Measurements from ENCODE around the gene AGR3.

DNA sequence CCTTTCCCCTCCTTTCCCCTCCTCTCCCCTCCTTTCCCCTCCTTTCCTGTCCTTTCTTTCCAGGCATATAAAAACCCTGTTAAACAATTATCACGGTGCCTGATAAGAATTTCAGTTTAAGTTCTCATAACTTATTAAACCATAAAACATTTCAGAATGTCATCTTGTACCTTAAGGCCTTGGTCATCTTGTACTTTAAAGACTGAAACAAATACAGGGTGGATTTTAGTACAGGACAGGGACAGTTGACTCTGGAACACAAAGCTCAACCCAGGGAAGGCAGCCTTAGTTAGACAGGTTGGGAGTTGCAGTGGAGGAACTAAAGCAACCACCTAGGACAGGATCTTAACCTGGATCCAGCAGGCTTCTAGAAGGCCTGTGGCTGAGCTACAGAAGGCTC, 1.2 kb downstream of the AGR3 start:
- TF ChIP-seq, protein P1, sequence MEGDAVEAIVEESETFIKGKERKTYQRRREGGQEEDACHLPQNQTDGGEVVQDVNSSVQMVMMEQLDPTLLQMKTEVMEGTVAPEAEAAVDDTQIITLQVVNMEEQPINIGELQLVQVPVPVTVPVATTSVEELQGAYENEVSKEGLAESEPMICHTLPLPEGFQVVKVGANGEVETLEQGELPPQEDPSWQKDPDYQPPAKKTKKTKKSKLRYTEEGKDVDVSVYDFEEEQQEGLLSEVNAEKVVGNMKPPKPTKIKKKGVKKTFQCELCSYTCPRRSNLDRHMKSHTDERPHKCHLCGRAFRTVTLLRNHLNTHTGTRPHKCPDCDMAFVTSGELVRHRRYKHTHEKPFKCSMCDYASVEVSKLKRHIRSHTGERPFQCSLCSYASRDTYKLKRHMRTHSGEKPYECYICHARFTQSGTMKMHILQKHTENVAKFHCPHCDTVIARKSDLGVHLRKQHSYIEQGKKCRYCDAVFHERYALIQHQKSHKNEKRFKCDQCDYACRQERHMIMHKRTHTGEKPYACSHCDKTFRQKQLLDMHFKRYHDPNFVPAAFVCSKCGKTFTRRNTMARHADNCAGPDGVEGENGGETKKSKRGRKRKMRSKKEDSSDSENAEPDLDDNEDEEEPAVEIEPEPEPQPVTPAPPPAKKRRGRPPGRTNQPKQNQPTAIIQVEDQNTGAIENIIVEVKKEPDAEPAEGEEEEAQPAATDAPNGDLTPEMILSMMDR (IDR thresholded peaks at IDR 0.05) = no peak
- no peak for TF ChIP-seq POLR2A (IDR thresholded peaks at IDR 0.05)
